HepG2 (cell line): ENCODE results near the gene NKD1. TPM values are rescaled to one million over a fixed set of nuclear protein-coding genes. Genes with fewer than 3 reads are reported as not detected.

Source experiments
- CENPX ChIP-seq: sonication (generic); formaldehyde crosslinking; IDR thresholded peaks from 2 replicates; pipeline ENCODE4 v1.9.0; 2021; ENCODE audit warnings: mild to moderate bottlenecking, missing genetic modification reagents, moderate library complexity
- GATA4 ChIP-seq: sonication (generic); IDR thresholded peaks from 2 replicates; pipeline ENCODE4 v1.6.1; 2016; ENCODE audit warnings: antibody characterized with exemption, low read depth, borderline replicate concordance
- ISX ChIP-seq: sonication (generic); formaldehyde crosslinking; conservative IDR thresholded peaks from 2 replicates; pipeline ENCODE4 v1.5.0; 2020; ENCODE audit warnings: missing genetic modification reagents
- KLF15 ChIP-seq: sonication (generic); formaldehyde crosslinking; IDR thresholded peaks from 2 replicates; pipeline ENCODE4 v1.8.1; 2023; ENCODE audit warnings: borderline replicate concordance, mild to moderate bottlenecking, inconsistent platforms, missing genetic modification reagents, mixed read lengths
- KLF9 ChIP-seq: IDR thresholded peaks from 2 replicates; pipeline ENCODE4 v1.6.1; 2016; ENCODE audit warnings: low read depth
- LCORL ChIP-seq, 2 experiments: fragments of 450-650 bp in 1 of 2; sonication (generic) in 1 of 2; formaldehyde crosslinking in 1 of 2; IDR thresholded peaks; 2 replicates each; pipeline versions ENCODE4 v1.5.0 to v1.6.1; 2017 to 2020; ENCODE audit warnings: antibody characterized with exemption in 1 of 2, missing genetic modification reagents in 1 of 2
- MAFF ChIP-seq: IDR thresholded peaks from 2 replicates; pipeline ENCODE4 v1.6.1; 2011; ENCODE audit warnings: low read depth, low read length, improper control_type of control experiment
- MXD4 ChIP-seq: IDR thresholded peaks from 2 replicates; pipeline ENCODE4 v1.6.1; 2016; ENCODE audit warnings: mild to moderate bottlenecking, missing biosample characterization, missing genetic modification reagents
- NFATC3 ChIP-seq: sonication (generic); formaldehyde crosslinking; IDR thresholded peaks from 2 replicates; pipeline ENCODE4 v1.5.1; 2020; ENCODE audit warnings: mild to moderate bottlenecking, missing genetic modification reagents
- NFE2L1 ChIP-seq: sonication (generic); formaldehyde crosslinking; IDR thresholded peaks from 2 replicates; pipeline ENCODE4 v1.4.0; 2020; ENCODE audit warnings: missing genetic modification reagents, mild to moderate bottlenecking, borderline replicate concordance
- NONO ChIP-seq, 2 experiments: fragments of 450-650 bp in 1 of 2; sonication (generic) in 1 of 2; formaldehyde crosslinking in 1 of 2; IDR thresholded peaks in 1 of 2; conservative IDR thresholded peaks in 1 of 2; 2 replicates each; pipeline versions ENCODE4 v1.6.1 to v1.8.0; 2017 to 2022; ENCODE audit warnings: mild to moderate bottlenecking in 1 of 2, missing genetic modification reagents in 1 of 2, moderate library complexity in 1 of 2
- PHF21A ChIP-seq: sonication (generic); formaldehyde crosslinking; IDR thresholded peaks from 2 replicates; pipeline ENCODE4 v1.5.0; 2020; ENCODE audit warnings: mild to moderate bottlenecking, missing genetic modification reagents
- SALL1 ChIP-seq: sonication (generic); formaldehyde crosslinking; IDR thresholded peaks from 2 replicates; pipeline ENCODE4 v1.8.0; 2022; ENCODE audit warnings: mild to moderate bottlenecking, missing genetic modification reagents
- SP1 ChIP-seq, 2 experiments: fragments of 450-650 bp in 1 of 2; sonication (generic) in 1 of 2; formaldehyde crosslinking in 1 of 2; IDR thresholded peaks; 2 replicates each; pipeline versions ENCODE4 v1.4.0 to v1.6.1; 2016 to 2020; ENCODE audit warnings: missing genetic modification reagents in 1 of 2
- ZBTB14 ChIP-seq: sonication (generic); formaldehyde crosslinking; IDR thresholded peaks from 2 replicates; pipeline ENCODE4 v1.4.0; 2020; ENCODE audit warnings: missing genetic modification reagents
- ZNF207 ChIP-seq: fragments of 450-650 bp; IDR thresholded peaks from 2 replicates; pipeline ENCODE4 v1.6.1; 2016; ENCODE audit warnings: antibody characterized with exemption, borderline replicate concordance
- ZNF230 ChIP-seq: sonication (generic); formaldehyde crosslinking; IDR thresholded peaks from 2 replicates; pipeline ENCODE4 v1.4.0; 2020; ENCODE audit warnings: mild to moderate bottlenecking, missing genetic modification reagents
- ZNF335 ChIP-seq: sonication (generic); formaldehyde crosslinking; IDR thresholded peaks from 2 replicates; pipeline ENCODE4 v1.4.0; 2020; ENCODE audit warnings: missing genetic modification reagents
- ZNF33B ChIP-seq: sonication (generic); formaldehyde crosslinking; IDR thresholded peaks from 2 replicates; pipeline ENCODE4 v1.5.1; 2020; ENCODE audit warnings: mild to moderate bottlenecking, missing genetic modification reagents
- ZNF496 ChIP-seq: sonication (generic); formaldehyde crosslinking; IDR thresholded peaks from 2 replicates; pipeline ENCODE4 v1.8.1; 2023; ENCODE audit warnings: mild to moderate bottlenecking, moderate library complexity, missing genetic modification reagents; ENCODE audit not compliant: insufficient replicate concordance
- ZNF629 ChIP-seq: sonication (generic); formaldehyde crosslinking; conservative IDR thresholded peaks from 2 replicates; pipeline ENCODE4 v1.5.0; 2020; ENCODE audit warnings: missing genetic modification reagents
- ZNF749 ChIP-seq: sonication (generic); formaldehyde crosslinking; IDR thresholded peaks from 2 replicates; pipeline ENCODE4 v1.8.0; 2022; ENCODE audit warnings: mild to moderate bottlenecking, missing genetic modification reagents, moderate library complexity, borderline replicate concordance
- polyA plus RNA-seq, 8 experiments: library from polyadenylated mRNA; depleted of rRNA in 3 of 8; stranded (reverse) in 7 of 8; unstranded in 1 of 8; fragments of >200 nt; fragmentation: Illumina TruSeq in 4 of 8; extraction: Trizol in 4 of 8; gene quantifications; 2 replicates each; pipeline versions ENCODE4 v1.2.1 to v1.2.3, GENCODE V29; 2011 to 2016; ENCODE audit warnings: low read depth in 4 of 8, missing spikeins in 1 of 8, mixed read lengths in 1 of 8; ENCODE audit not compliant: insufficient read depth in 1 of 8
- total RNA-seq, 5 experiments: library from RNA; depleted of rRNA; stranded (reverse); fragments of >200 nt; fragmentation: Illumina TruSeq; extraction: Trizol; gene quantifications; 2 replicates each; pipeline ENCODE4 v1.2.3, GENCODE V29; 2016; ENCODE audit warnings: low read depth in 1 of 5
- TF ChIP-seq, protein P1 (sequence below): sonication (generic); formaldehyde crosslinking; IDR thresholded peaks from 2 replicates; pipeline ENCODE4 v1.8.0; 2022; ENCODE audit warnings: mild to moderate bottlenecking, missing genetic modification reagents, moderate library complexity
- TF ChIP-seq, protein P2 (sequence below): fragments of 450-650 bp; IDR thresholded peaks from 2 replicates; pipeline ENCODE4 v1.6.1; 2016
- TF ChIP-seq, protein P3 (sequence below): sonication (generic); formaldehyde crosslinking; IDR thresholded peaks from 2 replicates; pipeline ENCODE4 v1.4.0; 2020; ENCODE audit warnings: missing genetic modification reagents
- TF ChIP-seq, protein P4 (sequence below): sonication (generic); formaldehyde crosslinking; IDR thresholded peaks from 2 replicates; pipeline ENCODE4 v1.4.0; 2020; ENCODE audit warnings: mild to moderate bottlenecking, missing genetic modification reagents

Gene NKD1
- total and polyA plus RNA-seq, 2 of the 13 experiments (the other 11 are each of a cell fraction or from before 2014, with no cell fraction given): 70.4 to 121 TPM

DNA sequence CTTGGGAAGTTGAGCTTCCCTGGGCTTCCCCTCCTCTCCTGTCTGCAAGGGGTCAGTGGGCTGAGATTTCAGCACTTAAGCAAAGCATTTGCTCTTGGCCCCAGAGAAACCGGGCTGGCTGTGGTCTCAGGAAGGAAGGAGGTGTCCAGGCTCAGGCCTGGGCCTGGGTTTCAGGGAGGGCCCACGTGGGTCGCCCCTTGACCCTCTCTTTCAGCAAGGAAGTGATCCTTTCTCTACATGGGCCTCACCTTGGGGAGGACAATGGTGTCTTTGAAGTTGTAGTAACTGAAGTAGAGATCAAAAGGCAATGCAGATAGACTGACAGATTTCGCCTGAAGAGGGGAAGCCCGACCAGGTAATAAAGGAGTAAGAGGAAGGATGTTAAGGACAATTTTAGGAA is 147.9 kb downstream of the NKD1 start (continued):
- TF ChIP-seq NFE2L1 (CRISPR knock-in tag): no peak
- TF ChIP-seq, protein P1, sequence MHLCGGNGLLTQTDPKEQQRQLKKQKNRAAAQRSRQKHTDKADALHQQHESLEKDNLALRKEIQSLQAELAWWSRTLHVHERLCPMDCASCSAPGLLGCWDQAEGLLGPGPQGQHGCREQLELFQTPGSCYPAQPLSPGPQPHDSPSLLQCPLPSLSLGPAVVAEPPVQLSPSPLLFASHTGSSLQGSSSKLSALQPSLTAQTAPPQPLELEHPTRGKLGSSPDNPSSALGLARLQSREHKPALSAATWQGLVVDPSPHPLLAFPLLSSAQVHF (CRISPR knock-in tag): no peak
- TF ChIP-seq MAFF: no peak
- no peak for TF ChIP-seq LCORL (IDR thresholded peaks at IDR 0.05)
- no peak for TF ChIP-seq LCORL (CRISPR knock-in tag; IDR thresholded peaks at IDR 0.05)
- no peak for TF ChIP-seq GATA4
- TF ChIP-seq NONO (IDR thresholded peaks at IDR 0.05): no peak
- no peak for TF ChIP-seq NONO (CRISPR knock-in tag; conservative IDR thresholded peaks at IDR 0.05)
- no peak for TF ChIP-seq ISX (CRISPR knock-in tag)
- no peak for TF ChIP-seq ZNF749 (CRISPR knock-in tag)
- TF ChIP-seq KLF15 (CRISPR knock-in tag): no peak
- TF ChIP-seq, protein P2, sequence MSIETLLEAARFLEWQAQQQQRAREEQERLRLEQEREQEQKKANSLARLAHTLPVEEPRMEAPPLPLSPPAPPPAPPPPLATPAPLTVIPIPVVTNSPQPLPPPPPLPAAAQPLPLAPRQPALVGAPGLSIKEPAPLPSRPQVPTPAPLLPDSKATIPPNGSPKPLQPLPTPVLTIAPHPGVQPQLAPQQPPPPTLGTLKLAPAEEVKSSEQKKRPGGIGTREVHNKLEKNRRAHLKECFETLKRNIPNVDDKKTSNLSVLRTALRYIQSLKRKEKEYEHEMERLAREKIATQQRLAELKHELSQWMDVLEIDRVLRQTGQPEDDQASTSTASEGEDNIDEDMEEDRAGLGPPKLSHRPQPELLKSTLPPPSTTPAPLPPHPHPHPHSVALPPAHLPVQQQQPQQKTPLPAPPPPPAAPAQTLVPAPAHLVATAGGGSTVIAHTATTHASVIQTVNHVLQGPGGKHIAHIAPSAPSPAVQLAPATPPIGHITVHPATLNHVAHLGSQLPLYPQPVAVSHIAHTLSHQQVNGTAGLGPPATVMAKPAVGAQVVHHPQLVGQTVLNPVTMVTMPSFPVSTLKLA: no peak
- TF ChIP-seq ZNF230: no peak
- TF ChIP-seq MXD4 (CRISPR knock-in tag): no peak
- no peak for TF ChIP-seq ZNF496 (CRISPR knock-in tag)
- TF ChIP-seq CENPX: no peak
- no peak for TF ChIP-seq NFATC3 (CRISPR knock-in tag)
- TF ChIP-seq ZBTB14 (CRISPR knock-in tag): no peak
- TF ChIP-seq ZNF33B (CRISPR knock-in tag): no peak
- TF ChIP-seq, protein P3, sequence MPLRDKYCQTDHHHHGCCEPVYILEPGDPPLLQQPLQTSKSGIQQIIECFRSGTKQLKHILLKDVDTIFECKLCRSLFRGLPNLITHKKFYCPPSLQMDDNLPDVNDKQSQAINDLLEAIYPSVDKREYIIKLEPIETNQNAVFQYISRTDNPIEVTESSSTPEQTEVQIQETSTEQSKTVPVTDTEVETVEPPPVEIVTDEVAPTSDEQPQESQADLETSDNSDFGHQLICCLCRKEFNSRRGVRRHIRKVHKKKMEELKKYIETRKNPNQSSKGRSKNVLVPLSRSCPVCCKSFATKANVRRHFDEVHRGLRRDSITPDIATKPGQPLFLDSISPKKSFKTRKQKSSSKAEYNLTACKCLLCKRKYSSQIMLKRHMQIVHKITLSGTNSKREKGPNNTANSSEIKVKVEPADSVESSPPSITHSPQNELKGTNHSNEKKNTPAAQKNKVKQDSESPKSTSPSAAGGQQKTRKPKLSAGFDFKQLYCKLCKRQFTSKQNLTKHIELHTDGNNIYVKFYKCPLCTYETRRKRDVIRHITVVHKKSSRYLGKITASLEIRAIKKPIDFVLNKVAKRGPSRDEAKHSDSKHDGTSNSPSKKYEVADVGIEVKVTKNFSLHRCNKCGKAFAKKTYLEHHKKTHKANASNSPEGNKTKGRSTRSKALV (CRISPR knock-in tag): no peak
- TF ChIP-seq SALL1 (CRISPR knock-in tag): peak; percentile 10; the same call in 1 of the 2 replicates
- no peak for TF ChIP-seq KLF9 (CRISPR knock-in tag)
- TF ChIP-seq ZNF629 (CRISPR knock-in tag): no peak
- TF ChIP-seq, protein P4, sequence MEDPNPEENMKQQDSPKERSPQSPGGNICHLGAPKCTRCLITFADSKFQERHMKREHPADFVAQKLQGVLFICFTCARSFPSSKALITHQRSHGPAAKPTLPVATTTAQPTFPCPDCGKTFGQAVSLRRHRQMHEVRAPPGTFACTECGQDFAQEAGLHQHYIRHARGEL (CRISPR knock-in tag): no peak
- no peak for TF ChIP-seq ZNF207
- peak; percentile 55 for TF ChIP-seq PHF21A (CRISPR knock-in tag)
- no peak for TF ChIP-seq SP1 (IDR thresholded peaks at IDR 0.05)
- TF ChIP-seq SP1 (CRISPR knock-in tag; IDR thresholded peaks at IDR 0.05): 0 out of 2 replicates have a peak, but pooled peaks have one; percentile 15
- TF ChIP-seq ZNF335 (CRISPR knock-in tag): no peak
